GM18861 (cell line): ENCODE data around the gene UBTF.
A peak's percentile ranks its signal among the peaks of the same experiment; 100 is the strongest.

Experiments
- ATAC-seq: cut with Tn5 transposase; IDR thresholded peaks from one replicate; pipeline ENCODE4 v1.9.1; 2021; ENCODE audit not compliant: unreplicated experiment

The UBTF gene

GRCh38 chr17:44198721-44199552 is 20.5 kb downstream of the UBTF start:
- peak; percentile 3 for ATAC-seq

GRCh38 chr17:44197980-44198720 is 21.3 kb downstream of the UBTF start:
- no peak for ATAC-seq

GRCh38 chr17:44197107-44197506 is 22.4 kb downstream of the UBTF start:
- ATAC-seq: no peak

GRCh38 chr17:44193326-44194084 is 26.0 kb downstream of the UBTF start:
- ATAC-seq: no peak

- no peak for ATAC-seq
These were observed 26.7 kb downstream of the UBTF start for GRCh38 chr17:44192750-44193149.

GRCh38 chr17:44191941-44192496 is 27.5 kb downstream of the UBTF start:
- no peak for ATAC-seq

GRCh38 chr17:44191369-44191768 is 28.1 kb downstream of the UBTF start:
- no peak for ATAC-seq

GRCh38 chr17:44190481-44190880 is 29.0 kb downstream of the UBTF start:
- ATAC-seq: no peak

GRCh38 chr17:44188576-44189403 is 30.7 kb downstream of the UBTF start:
- ATAC-seq: no peak

- ATAC-seq: peak; percentile 23
These were observed 32.2 kb downstream of the UBTF start for GRCh38 chr17:44187131-44187899.

- ATAC-seq: peak; percentile 76
These were observed 33.0 kb downstream of the UBTF start, which contains the start of gene TMUB2 for GRCh38 chr17:44186307-44187130. TMUB2 (plus strand) TSS chr17:44186972; CDS start chr17:44187709, 737 bp downstream.

- no peak for ATAC-seq
These were observed 35.2 kb downstream of the UBTF start for GRCh38 chr17:44184212-44184810.

- no peak for ATAC-seq
These were observed 36.5 kb downstream of the UBTF start for GRCh38 chr17:44183024-44183423.

- no peak for ATAC-seq
These were observed 41.3 kb downstream of the UBTF start for GRCh38 chr17:44178133-44178532.

- no peak for ATAC-seq
These were observed 41.8 kb downstream of the UBTF start for GRCh38 chr17:44177640-44178039.

GRCh38 chr17:44176671-44177501 is 42.6 kb downstream of the UBTF start:
- no peak for ATAC-seq

GRCh38 chr17:44176257-44176656 is 43.2 kb downstream of the UBTF start:
- ATAC-seq: no peak
